Hematopoietic multipotent progenitor cell (in vitro differentiated cells): ENCODE results near the gene HDAC10. TPM values are rescaled to one million over a fixed set of nuclear protein-coding genes. Genes with fewer than 3 reads are reported as not detected.

Source experiments
- DNase-seq, 3 donors: peaks; one replicate each; pipeline ENCODE4 v3.0.0-alpha.2; 2011 to 2015; ENCODE audit warnings: low read depth in 2 of 3, low spot score in 2 of 3
- total RNA-seq: library from RNA; depleted of rRNA; stranded (reverse); fragments of >200 nt; gene quantifications from one replicate; pipeline ENCODE4 v1.2.3, GENCODE V29; 2012

Gene HDAC10
- total RNA-seq, 1 donor, result 51.7 TPM

DNA sequence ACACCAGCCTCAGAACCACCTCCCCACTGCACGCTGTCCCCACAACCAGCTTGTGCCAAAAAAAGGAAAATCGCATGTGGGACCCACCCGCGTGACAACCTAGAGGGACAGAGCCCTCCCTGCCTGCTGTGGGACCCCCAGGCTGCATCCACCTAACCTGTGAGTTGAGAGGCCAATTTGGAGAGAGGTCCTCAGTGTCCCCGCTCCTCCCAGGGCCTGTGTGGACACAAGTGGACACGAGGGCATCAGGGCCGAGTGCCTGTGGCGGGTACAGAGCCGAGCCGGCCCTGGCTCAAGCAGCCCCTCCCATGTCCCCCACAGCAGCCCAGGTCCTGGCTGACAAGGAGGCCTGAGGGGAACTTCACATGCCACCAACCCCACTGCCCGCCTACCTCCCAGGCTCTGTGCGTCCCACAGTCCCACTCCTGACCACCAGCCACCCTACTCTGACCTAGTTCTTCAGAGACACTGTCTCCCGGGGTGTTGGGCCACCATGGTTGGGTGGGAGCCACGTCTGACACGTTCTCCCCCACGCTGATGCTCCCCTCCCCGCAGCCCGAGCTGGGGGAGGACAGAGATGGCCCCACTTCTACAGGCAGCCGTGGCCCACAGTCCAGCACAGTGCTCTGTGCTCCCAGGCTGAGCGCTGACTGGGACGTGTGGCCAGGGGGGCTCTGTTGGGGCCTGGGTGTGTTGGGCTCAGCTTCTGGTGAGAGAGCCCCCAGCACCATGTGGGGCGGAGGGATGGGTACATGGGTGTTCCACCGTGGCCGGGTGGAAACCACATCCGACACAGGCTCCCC is 31.1 kb downstream of the HDAC10 start:
- DNase-seq, result no peak

- DNase-seq, result peak in 2 of 3 donors; percentile 45 to 52
Measured at GRCh38 chr22:50218996-50219727, 31.9 kb downstream of the HDAC10 start.

GRCh38 chr22:50218153-50218995 is 32.7 kb downstream of the HDAC10 start:
- DNase-seq, result no peak

DNA sequence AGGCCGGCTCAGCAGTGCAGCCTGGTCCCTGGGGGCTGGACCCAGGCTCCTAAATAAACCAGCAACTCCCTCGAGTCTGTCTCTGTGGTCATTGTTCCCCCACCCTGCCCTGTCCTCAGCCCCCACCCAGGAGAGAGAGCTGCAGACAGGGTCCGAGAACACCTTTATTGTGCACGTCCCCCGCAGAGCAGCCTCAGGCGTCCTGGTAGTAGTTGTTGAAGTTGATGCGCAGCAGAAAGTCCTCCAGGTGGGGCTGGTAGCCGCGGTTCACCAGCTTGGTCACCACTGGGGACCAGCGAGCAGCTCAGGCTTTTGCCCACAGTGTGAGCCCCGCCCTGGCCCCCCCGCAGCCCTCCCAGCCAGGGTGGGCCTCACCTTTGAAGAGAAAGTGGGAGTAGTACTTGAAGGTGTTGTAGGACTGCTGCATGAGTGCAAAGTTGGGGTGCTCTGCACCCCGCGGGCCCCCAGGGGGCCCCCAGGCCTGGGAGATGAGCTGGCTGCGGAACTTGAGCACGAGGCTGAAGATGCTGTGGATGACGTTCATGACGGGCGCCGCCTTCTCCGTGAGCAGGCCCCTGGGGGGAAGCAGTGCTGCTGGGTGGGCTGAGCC is 33.4 kb downstream of the HDAC10 start:
- DNase-seq, result no peak

- DNase-seq, result no peak
Measured at GRCh38 chr22:50216684-50217520, 34.2 kb downstream of the HDAC10 start.

- DNase-seq, result no peak
Measured at GRCh38 chr22:50216055-50216683, 34.9 kb downstream of the HDAC10 start.

DNA sequence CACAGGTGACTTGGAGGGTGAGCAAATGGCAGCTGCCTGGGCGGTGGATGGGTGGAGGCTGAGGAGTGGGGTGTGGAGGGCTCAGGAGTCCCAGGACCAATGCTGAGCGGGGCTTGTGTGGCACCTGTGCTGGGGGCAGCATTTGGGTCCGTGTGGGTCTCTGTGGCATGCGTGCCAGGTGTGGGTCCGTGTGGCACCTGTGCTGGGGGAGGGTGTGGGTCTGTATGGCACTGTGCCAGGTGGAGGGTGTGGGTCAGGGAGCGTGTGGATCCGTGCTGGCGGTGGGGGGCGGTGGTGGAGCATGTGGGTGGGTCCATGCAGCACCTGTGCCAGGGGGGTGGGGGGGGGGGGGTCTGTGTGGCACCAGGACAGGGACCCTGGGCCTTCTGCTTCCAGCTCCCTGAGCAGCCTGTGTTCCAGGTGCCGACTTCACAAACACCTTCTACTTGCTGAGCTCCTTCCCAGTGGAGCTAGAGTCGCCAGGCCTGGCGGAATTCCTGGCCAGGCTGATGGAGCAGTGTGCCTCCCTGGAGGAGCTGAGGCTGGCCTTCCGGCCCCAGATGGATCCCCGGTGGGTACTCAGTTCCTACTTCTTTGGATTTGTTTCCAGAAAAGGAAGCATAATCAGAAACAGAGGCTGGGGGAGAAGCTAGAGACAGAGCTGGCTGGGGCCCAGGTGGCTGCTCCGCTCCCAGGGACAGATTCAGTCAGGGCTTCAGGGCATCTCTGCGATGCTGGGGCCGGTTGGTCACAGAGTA is 35.6 kb downstream of the HDAC10 start:
- DNase-seq, result no peak

- no peak for DNase-seq
Measured at GRCh38 chr22:50213263-50213662, 37.8 kb downstream of the HDAC10 start.

DNA sequence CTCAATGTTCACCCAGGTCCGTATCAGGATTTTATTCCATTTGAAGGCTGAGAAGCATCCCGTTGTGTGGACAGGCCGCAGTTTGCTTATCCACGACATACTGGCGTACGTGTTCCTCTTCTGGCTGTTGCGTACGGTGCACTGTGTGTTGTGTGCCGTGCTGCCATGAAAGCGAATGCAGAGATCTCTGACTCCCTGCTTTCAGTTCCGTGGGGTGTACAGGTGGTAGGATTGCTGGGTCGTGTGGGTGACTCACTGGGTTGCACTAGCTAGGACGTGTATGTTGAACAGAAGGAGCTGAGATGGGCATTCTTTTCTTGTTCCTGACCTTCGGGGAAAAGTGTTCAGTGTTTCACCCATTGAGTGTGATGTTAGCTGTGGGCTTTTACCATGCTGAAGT is 39.9 kb downstream of the HDAC10 start:
- no peak for DNase-seq

DNA sequence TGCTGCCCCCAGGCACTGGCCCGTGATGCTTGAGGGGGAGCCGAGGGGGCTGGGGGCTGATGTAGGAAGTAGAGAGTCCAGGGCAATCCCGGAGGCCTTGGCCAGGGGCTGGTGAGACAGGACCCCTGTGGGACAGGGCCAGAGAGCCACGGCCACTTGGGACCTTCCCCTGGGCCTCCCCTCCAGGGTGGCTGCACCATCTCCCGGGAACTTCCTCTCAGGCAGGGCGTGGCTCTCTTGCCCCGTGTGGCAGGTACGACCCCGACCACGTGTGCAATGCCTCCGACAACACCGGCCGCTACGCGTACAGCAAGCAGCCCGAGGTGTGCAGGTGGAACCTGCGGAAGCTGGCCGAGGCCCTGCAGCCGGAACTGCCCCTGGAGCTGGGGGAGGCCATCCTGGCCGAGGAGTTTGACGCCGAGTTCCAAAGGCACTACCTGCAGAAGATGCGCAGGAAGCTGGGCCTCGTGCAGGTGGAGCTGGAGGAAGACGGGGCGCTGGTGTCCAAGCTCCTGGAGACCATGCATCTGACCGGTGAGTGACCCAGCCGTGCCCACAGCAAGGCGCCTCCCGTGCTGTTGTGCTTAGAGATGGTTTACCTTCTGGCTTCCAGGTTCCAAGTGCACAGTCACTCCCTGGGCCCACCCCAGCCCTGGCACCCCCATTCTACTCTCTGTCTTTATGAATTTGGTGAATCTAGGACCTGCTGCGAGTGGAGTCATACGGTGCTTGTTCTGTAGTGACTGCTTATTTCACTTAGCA is 40.5 kb downstream of the HDAC10 start:
- DNase-seq, result no peak

DNA sequence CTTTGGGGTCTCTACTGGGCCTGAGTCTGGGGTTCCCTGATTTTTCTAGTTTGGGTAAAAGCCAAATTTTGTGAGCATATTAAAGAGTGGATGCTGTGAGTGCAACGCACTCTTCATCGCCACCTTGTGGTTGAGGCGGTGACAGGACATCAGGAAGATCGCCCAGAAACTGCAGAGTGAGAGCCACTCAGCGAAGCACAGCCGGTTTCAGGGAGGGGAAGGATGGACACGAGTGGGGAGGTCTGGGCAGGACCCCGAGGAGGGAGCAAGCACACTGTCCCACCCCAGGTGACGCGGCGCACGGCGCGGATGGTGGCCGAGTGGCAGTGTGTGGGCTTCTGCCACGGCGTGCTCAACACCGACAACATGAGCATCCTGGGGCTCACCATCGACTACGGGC is 41.2 kb downstream of the HDAC10 start:
- peak; percentile 59 to 85 (median 70) for DNase-seq

DNA sequence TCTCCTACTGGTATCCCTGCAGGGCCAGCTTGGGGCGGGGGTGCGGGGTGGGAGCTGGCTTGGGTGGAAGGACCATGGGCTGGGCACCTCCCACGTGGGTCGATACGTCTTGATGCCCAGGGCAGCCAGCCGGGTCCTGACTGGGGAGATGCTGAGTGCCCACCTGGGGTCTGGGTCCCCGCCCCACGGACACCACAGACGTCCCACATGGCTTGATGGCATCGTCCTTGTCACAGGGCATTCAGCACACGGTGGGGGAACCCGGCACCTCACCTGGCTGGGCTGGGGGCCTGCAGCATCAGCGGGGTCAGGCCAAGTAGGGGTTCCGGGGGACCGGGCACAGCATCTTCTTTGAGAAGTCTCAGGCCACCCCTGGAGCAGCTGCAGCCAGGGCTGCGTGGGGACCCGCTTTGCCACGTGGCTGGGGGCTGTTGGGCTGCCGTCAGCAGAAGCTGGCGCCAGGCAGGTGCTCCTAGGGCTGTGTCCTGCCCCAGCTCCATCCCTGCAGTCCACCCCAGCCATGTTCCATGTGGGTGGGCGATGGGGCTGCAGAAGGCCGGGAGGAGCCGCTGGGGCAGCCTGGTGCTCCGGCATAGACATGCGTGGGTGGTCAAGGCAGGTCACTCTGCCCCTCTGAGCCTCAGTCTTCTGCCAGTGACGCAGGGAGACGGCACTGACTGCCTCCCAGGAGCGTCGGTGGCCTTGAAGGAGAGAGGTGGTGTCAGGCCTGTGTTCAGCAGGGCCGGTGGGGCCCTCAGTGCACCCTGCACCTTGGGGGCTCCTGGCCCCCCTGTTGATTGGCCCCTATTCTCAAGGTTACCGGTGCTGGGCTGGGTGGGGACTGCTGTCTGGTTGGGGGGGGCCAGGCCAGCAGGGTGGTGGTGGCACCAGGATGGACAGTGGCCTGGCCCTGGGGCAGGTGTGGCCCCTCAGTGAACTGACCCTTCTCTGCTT is 41.8 kb downstream of the HDAC10 start:
- no peak for DNase-seq

DNA sequence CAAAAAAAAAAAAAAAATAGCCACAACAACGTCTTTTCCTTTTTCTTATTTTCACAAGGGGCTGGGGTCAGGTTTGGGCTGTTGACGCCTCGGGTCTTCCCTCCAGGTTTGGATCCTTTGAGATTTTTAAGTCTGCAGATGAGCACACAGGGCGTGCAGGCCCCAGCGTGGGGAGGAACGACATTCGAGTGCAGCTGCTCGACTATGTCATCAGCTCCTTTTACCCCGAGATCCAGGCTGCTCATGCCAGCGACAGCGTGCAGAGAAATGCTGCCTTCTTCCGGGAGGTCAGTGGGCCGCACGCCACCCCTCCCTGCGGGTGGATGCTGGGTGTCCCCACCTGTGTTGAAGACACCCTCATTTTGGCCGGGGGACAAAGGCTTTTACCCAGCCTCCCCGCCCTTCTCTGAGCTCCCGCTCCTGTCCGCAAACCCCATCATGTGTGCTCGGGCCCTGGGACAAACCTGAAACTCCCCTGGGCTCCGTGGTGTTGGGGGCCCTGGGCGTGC is 42.6 kb downstream of the HDAC10 start:
- DNase-seq, result no peak

DNA sequence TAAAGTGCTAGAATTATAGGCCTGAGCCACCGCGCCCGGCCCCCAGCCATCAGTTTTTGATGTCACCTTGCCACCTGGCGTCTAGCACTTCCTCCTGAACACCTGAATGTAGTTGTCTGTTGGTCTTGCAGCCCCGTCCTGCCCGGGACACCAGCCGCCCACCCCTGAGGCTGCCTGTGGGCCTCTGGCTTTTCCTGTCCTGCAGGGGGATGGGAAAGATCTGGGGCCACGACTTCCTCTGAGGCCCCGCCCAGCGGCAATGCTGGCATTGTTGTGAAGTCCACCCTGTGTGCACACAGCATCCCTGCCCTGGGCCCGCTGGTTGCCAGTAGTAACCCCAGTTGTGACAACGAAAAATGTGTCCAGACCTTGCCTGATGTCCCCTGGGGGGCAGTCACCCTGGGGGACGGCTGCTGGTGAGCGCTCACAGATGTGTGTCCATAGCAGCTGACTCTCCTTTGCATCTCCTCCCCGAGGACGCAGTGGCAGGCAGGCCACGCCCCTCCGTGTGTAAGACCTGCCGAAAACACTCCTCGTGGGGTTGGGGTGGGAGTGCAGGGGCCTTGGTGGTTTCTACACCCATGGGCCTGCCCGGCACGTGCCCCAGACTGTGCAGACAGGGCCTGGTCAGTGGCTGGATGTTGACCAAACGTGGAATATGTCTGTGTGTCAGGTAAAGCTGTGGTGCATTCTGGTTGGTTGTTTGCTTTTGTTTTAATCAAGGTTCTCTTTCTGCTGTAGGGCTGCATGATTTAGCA is 43.5 kb downstream of the HDAC10 start:
- no peak for DNase-seq

- peak in 1 of 3 donors; percentile 43 for DNase-seq
Measured at GRCh38 chr22:50206599-50206998, 44.5 kb downstream of the HDAC10 start.
